ENCODE measurements around the gene MTTP.
A peak's percentile ranks its signal among the peaks of the same experiment; 100 is the strongest.

The MTTP gene

DNA sequence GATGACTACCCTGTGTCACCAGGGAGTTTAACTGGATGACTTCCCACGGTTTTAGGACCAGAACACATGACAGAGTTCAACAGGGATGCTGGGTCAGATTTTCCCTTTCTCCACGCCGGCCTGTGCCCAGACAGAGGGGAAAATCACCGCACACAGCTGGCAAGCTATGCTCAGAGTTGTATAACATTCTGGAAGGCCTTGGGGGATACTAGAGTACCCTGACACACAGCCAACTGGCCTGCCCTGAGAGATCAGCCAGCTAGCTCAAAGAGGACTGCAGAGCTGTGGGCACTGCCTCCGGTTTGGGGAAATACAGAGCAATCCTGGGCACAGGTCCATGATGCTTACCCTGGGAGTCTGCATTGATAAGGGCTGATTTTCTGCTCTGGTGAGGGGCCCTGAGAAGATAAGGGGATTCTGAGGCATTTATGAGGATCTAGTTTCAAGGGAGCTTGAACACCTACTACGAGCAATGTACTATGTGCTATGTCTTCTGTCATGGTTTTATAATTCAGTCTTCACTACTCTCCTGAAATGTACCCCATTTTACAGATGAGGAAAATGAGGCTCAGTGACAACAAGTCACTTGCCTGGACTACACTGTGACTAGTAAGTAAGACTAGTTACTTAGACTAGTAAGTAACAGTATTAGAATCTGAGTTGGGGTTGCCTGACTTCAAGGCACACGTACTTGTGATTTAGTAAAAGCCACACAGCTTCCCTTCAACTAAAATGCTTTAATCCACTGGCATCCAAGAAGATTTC, 68.3 kb downstream of the MTTP start:
- no peak for DNase-seq

DNA sequence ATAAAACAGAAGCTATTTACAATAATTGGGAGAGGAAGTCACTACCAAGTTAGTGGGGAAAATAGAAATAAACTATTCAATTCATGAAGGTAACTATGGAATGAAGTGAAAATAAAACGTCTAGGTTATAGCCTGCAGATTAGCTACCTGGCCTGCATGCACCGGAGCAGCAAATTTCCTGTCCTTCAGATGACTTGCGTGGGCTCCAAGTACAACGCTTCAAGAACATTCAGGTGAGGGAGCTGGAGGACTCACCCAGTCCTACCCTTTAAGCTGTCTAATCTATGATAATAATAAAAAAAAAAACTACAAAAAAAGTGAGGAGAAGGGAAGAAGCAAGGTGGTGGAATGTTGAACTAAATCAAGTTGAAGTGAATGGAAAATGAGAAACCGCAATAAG, 69.8 kb downstream of the MTTP start:
- DNase-seq, result no peak

DNA sequence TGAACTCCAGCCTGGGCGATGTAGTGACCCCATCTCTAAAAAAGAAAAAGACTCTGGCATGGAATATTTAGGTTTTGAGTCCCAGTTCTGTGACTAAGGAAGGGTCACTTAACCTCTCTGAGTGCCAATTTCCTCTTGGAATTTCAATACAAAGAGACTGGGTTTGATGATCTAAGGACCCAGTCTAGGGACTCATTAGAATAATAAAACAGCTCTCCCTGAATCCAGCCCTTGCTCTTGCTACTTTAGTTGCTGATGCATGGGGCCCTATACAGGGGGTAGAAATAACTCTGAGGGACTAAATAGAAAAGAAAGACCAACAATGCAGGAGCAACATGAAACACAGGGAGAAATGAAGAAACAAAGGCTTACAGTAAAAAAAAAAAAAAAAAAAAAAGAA, 70.4 kb downstream of the MTTP start:
- DNase-seq, result no peak

DNA sequence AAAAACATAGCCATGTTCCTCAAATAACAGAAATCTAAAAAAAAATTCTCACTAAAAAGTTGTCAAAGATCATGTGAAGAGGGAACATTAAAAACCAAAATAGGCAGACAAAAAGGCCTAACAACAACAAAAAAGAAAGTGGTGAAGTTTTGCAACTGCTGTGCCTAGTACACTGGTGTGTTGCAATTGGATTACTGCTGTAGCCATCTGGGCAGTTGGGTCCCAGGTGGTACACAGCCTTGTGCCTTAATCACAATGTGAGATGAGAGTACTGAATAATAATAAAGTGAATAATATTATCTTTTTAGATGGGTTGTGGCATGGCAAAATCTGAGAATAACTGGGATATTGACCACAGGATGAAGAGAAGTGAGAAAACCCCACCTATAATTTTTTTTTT, 71.0 kb downstream of the MTTP start:
- no peak for DNase-seq

DNA sequence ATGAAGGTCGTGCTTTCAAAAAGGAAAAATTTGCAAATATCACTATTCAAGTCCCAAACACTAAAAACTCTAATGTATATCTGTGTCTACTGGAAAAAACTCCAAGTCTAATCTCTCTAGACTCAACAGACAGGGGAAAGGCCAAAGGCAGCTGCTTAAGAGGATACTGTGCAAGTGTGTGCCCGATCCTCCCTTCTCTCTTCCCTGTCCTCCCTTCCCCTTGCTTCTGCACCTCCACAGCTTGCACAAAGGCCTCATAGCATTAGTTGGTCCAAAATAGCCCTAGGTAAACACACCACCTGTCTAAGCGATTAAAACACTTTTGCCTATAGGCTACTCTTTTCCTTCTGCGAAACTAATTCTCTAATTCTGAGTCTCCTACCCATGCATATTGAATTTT, 72.4 kb downstream of the MTTP start:
- no peak for DNase-seq

DNA sequence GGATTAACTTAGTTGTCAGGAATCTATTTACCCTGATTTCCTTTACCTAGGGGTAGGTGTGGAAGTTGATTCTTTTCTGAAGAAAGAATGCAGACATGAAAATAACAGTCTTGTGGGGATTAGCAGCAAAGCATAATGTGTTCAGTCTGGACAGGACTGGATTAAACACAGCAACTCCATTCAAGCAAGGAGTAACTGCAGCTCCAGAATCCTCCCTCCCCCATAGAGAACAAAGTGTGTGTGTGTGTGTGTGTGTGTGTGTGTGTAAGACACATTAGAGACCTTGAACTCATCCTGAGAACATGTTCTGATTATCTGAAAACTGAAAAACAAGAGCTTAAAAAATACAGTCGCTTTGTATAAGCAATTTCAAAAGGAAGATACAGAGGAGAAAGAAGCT, 73.7 kb downstream of the MTTP start:
- DNase-seq, result no peak

DNA sequence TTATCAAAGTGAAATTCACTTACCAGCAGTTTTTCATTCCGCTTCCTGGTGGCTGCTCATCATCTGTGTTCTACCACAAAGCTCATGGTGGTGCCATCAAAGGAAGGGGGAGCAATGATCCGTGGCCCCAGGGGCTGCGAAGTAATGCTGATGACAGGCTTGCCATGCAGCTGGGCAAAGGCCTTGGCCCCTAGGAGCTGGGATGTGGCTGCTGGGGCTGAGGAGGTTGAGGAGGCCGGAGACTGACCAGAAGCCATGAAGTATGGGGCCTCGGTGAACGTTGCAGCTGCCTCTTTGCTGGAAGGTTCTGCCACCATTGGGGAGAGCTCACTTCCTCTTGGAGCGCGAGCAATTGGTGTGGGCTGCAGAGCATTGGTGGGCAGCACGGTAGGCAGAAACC, 74.6 kb downstream of the MTTP start:
- no peak for DNase-seq

DNA sequence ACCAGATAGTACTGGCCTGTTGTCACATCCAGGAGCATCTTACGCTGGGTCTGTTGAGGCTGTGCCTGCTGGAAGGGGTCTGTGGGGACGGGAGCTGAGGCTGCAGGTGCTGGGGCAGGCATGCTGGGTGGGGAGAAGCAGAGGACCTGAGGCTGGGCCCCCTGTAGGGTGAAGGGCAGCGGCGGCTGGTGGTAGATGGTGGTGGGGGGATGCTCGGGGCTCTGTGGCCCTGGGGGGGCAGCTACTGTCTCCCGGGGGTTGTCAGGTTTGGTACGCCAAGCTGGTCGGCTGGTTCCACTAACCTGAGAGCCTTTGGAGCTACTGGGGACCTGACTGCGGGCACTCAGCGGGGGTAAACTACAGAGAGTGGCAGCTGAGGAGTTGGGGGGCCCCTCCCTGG, 75.2 kb downstream of the MTTP start:
- no peak for DNase-seq

DNA sequence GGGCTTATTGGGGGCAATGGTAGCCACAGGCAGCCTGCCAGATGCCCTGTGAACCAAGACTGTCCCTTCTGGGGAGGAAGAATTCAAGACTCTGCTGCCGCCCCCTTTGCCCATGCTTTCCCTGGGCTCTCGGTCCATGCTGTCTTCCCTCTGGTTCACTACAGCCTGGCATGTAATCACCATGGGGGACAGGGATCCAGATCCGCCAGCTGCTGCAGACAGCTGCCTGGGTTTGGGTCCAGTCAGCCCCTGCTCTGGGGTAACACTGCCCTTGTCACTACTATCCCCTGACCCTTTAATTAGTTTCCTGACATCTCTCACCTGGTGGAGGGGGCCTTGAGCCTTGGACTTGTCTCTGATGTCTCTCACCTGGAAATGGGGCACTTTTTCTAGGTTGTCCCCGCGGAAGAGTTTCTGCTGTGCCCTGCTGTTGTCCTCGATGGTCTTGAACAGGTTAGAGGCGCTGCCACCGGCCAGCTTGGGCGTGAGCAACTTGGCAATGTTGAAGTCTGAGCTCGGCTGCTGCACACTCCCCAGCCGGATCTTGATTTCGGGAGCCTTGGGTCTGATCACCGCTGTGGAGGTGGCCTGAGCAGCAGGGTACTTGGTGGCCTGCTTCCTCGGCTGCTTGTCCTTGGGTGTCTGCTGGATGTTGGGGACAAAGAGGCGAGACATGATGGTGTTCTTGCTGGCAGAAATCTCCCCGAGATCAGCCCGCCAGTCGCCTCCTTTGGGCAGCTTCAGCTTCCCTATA, 76.6 kb downstream of the MTTP start:
- DNase-seq, result no peak

DNA sequence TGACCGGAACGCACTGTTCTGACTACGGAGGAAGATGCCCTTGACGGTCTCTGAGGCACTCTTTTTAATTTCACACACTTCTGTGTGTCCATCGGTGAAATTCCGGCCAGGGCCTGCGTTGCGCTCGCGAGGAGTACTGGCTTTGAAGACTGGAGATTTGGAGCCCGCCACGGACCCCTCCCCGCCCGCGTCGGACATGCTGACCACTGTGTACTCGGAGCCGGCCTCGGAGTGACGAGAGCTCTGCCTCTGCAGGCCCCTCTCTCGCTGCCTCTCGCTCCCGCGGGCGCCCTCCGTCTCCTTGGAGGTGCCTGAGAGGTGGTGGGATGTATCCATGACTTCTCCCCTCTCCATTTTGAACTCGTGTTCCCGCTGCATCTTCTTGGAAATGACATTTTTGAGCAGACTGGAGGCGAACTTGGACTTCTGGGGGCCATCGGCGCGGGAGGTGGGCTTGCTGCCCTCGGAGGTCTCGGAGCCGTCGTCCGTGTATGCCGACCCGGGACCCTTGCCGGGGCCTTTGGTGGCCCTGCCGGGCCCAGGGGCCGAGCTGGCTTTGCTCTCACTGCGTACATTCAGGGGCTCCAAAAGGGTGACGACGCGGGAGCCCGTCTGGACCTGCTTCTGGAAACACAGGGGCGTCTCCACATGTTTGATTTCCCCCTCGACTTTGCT, 77.3 kb downstream of the MTTP start:
- DNase-seq, result no peak

DNA sequence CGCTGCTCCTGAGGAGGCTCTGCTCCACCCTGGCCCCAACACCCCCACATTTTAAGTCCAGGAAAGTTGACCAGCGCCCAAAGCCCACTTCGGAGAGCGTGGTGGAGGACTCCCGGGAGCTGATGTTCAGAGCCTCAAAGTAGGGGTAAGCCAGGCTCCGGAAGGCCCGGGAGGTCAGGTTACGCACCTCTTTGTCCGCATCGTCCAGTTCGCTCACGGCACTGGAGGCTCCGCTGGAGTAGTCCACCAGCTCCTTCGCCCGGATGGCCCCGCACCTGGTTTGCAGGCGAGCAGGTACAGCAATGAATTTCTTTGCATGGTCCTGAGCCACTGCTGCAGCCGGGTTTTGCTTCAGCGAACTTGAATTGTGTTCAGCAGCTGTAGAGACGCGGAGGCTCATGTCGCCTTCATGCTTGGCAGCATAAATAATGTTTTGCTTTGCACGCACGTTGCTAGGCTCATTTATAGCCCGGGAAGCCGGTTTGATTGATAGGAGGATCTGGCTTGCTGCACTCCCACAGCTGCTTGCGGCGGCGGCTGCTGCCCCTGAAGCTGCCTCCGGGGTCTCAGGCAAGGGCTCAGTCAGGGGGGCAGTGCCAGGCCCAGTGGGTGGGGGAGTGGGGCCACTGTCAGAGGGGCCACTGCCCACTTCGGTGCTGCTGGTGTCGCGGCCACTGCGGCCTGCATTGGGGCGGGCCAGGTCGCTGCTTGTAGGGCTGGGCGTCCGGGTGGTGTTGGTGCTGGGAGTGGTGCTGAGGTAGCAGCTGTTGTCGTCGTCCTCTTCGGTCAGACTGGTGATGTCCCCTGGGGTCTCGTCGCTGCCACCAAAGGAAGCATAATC, 78.2 kb downstream of the MTTP start:
- DNase-seq, result no peak

DNA sequence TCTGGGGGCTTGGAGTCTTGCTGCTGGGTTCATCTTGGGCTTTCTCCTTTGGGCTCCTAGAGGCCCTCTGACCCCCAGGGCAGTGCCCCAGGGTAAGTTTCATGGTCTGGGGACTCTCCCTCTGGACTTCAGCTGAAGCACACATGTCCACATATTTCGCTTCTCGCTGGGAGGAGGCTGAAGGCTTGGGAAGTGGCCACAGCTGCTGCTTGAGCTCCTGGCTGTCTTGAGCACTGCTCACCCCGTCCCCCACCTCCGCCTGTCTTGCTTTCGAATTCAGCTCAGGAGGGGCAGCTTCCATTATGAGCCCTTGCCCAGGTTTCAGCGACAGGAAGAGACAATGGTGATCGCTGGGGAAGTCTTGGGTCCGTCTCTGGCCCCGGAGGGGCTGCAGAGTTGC, 79.3 kb downstream of the MTTP start:
- DNase-seq, result no peak

DNA sequence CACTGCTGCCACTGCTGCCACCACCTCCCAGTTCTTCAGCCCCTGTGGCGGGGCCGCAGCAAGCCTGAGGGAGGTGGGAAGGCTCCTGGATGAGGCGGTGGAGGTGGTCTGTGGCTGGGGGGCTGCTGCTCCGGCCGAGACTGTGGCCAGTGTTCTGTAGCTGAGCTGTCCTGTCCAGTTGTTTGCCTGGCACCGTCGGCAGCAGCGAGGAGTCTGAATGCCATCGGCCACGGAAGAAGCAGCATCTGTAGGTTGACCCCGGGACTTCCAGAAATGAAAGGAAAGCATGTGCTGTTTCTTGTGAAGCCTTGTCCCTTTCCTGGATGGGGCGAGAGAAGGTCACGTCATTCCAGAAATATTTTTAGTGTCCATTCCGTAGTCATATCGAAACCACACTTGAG, 79.7 kb downstream of the MTTP start:
- DNase-seq, result no peak

DNA sequence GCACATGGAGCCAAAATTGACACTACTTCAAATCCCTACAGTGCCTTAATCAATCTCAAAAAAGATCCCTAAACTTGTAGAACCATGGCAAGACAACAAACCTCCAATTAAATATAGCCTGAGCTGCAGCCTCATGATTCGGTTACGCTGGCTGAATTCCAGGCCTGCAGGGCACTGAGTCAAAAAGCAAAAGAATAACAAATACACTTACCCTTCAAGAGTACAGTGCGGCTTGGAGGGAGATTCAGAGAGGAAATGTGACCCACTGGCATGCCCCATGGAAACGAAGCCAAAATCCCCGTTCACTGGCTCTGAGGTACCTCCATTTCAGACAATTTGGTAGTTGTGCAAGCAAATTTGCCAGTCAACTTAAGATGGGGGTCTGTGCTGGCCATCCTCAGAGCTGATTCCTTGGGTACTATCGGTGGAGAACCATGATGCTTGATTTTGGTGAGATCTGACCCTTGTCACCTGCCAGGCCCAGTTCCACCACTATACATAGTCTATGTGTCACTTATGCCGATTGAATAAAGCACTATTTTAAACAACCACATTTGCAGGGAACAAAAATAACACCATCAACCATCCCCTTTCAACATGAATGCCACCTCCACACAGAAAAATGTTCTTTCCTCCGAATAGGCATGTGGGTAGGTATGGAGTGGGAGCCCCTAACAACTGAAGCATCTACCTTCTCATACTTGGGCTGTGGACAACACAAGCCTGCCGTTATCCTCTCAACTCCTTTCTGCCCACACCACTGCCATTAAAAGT, 80.9 kb downstream of the MTTP start:
- no peak for DNase-seq

DNA sequence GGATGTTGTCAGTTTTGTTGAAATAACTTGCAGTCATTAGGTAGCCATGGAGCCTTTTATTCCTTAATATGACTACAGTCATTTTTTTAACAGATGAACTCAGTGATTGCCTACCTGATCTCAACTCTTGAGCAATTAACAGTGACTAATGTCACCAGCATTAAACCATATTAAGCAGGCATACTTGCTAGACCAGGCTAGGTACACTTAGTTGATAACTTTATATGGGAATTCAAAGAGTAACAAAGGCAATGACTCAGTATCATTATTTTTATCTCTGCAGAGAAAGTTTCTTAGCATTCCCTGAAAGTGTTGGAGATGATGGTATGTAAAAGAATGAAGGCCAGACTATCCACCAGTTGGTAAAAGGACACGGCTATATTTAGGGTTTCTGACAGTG, 83.2 kb downstream of the MTTP start, which contains the start of gene C4orf54:
Gene C4orf54, minus strand, starts transcription at position 31 of the 400 bp plus-strand sequence. CDS start 3,180 bp downstream, outside the sequence.
- DNase-seq, result no peak

DNA sequence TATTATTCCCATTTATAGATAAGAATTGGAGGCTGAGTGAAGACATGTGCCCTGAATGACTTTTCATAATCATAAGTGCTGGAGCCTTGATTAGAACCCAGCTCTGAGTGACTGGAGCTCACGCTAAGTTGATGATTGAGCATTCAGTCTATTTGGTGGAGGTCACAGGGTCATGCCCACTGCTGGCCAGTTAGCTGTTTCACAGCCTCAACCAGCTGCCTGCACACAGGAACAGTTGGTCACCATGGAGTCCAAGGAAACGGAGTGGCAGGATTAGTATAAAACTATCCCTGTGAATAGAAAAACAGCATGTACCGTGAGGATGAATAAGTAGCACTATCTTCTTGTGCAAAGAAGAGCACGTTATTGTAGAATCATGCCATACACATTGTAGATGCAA, 84.0 kb downstream of the MTTP start:
- DNase-seq, result no peak

DNA sequence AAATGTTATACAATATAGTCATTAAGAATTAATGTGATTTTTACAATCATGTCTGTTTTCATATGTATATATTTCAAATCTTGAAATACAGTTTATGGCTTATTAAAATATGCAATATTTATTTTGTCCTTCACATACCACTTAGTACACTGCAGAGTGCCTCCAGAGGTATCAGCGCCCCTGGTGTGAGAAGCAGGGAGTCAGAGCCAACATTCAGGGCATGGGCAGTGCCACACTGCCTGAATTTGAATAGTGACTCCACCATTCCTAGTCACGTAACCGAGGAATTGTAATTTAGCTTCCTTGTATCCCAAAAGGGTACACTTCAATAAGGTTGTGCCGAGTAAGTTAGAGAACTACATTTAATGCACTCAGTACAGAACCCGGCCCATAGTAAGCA, 87.3 kb downstream of the MTTP start:
- no peak for DNase-seq

DNA sequence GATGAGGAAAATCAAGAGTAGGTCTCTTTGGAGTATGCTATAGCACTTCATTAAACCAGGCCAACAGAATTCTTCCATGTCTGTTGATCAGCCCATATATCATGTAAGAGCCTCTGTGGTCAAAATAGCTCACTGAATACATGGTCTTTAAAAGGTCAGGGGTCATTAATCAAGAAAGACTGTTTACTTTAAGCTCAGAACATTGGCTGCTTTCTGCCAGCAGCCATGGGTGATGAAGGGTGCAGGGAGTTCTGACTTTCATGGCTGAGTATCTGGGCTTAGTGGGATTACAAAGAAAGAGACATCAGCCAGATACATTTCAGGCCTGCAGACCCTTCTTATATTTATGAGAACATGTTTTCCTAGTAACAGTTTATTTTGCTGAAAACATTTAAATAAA, 90.1 kb downstream of the MTTP start:
- no peak for DNase-seq

DNA sequence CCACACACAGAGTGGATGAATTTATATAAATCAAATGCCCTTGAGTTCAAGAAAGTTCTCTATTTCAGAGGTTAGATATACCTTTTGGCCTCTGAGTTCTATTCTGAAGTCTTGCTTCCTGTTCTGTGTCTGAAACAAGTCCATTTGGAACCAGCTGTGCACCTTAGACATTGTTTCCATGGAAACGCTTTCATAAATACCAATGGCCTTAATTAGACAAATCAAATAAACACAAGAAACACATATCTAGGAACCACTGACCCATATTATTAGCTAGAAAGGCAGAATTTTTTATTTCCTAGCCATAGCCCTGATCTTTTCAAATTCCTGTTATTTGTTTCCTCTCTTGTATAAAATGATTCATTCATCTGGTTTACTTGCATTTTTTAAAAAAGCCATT, 91.4 kb downstream of the MTTP start:
- peak; percentile 6 for DNase-seq

DNA sequence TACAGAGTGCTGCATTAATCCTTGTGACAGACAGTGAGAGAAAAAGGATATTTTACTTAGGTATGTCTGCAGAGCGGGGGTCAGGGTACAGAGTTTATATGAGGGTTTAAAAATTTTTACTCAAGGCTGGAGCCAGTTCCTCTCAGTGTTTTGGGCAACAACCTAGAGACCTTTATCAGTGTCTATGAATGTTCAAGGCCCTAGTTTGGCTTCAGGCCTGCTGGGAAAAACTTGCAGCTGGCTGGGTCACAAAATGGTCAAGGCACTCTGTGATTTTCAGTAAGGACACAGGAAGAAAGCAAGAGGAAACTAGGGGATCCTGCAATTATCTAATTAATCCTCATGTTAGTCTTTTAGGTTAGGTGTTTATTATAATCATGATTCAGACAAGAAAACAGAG, 93.8 kb downstream of the MTTP start:
- DNase-seq, result no peak

DNA sequence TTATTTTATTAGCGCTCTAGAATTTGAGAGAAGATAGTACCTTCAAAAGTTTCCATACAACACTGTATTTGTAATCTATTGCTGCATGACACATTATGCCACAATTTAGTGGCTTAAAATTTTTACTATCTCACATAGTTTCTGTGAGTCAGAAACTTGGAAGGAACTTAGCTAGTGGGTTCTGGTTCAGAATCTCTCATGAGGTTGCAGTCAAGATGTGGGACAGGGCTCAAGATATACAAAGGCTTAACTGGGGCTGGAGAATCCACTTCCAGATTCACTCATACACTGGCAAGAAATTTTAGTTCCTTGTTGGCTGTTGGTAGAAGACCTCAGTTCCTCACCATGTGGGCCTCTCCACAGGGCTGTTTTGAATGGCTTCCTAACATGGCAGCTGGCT, 94.5 kb downstream of the MTTP start:
- DNase-seq, result no peak

DNA sequence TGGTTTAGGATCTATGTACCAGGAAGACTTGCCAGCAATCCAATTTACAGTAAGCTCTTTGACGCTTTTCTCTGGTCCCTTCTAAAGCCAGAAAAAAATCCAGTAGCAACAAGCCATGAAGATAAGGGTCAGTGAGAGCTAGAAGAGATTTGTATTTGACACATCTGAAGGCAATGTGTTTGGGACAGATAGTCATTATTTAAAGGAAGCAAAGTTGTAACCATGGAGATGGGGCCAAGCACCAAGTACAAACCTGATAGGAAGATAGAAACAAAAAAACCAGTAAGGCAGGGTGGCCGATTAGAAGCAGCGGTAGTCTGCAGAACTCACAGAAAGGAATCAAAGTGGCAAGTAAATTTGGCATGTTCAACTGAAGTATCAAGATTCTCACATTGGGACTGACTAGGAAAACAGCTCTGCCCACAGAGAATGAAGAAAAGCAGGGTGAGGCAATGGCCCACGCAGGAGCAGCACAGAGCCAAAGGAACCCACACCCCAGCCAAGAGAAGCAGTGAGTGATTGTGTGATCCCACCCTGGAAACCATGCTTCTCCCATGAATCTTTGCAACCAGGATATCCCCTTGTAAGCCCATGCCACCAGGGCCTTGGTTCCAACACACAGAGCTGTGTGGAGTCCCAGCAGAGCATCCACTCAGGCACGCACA, 95.9 kb downstream of the MTTP start:
- DNase-seq, result no peak
